NCI-H1048 (cell line): ENCODE measurements around the gene TP73.

Experiments used
- DNase-seq: peaks from one replicate; lab custom pipeline; 2025; lab: John Stamatoyannopoulos, UW

The TP73 gene

DNA sequence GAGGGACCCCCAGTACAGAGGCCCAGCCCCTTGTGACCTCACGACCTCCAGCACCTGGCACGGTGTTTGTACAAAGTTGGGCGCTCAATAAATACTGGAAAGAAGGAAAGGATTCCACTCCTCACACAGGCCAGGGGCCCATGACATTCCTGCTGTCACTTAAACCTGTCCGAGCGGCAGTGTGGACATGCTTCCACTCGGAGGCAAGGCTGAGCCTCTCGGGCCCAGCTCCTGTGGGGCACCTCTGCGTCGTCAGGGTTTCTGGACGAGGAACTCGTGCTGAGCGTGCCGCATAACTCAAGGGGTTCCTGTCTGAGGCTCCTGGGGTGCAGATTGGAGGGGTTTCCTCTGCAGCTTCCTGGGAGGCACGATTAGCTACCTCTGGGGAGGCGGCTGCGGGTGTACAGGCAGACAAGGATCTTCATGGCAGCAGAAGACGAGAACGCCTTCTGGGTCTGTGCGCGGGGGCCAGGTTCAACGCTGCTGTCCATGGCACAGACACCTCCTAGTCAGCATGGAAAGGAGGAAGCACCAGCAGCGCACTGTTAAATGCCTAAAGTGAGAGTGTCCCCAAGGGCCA, 116.6 kb downstream of the TP73 start:
- no peak for DNase-seq

- no peak for DNase-seq
These were observed 117.9 kb downstream of the TP73 start for GRCh38 chr1:3770047-3770765.

DNA sequence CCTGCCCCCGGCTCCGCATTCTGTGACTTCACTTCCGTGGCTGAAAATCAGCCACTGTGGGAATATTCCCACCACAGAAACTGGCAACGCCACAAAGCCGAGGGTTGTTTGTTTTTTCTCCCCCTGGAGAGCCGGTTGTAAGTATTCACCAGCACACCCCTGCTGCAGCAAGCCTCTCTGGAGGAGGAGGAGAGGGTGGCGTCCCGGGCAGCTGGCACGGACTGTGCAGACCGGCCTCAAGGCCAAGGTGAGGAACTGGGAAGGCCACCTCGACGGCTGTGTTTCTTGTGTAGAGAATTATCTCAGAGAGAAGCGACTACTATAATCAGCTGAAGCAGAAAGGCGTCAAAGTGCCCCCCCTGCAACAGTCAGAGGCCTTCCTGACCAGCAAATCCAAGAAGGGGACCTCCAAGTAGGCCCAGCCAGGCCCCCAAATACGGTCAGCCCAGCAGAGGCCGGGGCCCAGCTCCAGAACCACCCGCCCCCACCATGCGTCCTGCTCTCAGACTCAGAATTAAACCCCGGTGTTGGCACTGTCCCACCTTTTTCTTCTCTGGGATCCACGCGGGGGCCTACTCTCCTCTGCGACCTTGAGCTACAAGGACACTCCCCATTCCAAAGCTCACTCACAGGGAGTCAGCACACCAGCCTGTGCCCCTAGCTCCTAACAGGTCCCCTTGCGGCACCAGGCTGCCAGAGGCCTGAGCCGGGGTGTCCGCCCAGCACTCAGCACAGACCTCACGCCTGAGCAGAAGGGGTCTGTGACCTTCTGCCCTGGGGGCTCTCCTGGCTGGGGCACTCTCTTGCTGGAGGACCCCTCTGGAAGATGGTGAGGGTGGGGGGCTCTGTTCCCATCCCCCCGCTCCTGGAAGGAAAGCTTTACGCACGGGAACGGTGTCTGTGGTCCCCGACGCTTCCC, 119.1 kb downstream of the TP73 start:
- no peak for DNase-seq

- DNase-seq: peak; percentile 72
These were observed 119.9 kb downstream of the TP73 start for GRCh38 chr1:3772027-3772714.

DNA sequence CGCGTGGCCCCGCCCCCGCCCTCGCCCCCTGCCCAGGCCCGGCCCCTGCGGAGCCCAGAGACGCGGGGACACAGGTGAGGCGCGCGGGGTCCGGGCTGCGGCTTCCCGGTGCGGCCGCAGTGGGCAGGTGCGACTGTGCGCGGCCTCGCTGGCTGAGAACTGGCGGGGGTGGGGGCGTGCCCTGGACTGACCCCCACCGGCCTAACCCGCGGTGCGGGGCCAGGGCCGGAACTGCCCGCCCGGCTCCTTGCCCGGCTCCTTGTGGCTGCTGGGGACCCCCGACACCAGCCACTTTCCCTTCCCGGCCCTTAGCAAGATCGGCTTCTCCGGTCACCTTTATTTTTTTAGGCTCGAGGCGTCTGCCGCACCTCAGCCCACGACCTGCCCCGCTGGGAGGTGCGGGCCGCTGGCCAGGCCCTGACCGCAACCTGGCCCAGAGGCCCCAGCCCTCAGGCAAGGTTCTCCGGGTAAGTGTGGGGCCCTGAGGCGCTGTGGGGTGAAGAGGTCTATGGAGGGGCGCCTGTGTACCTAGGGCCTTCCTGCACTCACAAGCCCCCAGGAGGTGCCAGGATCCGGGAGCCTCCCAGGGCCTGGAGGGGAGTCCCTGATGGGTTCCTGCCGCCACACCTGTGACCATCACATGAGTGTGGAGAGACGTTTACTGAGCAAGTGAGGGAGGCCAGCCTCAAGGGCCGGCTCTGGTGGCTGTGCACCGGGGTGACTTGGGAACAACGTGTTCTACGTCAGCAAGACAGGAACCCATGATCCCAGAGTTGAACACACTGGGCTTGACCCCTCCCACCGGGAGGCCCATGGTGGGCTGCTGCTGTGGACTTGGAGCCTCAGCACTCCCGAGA, 120.6 kb downstream of the TP73 start, which contains the start of gene SMIM1:
Gene SMIM1, plus strand, starts transcription at position 35 of the 857 bp plus-strand sequence. CDS start 2,625 bp downstream, outside the sequence.
- no peak for DNase-seq

DNA sequence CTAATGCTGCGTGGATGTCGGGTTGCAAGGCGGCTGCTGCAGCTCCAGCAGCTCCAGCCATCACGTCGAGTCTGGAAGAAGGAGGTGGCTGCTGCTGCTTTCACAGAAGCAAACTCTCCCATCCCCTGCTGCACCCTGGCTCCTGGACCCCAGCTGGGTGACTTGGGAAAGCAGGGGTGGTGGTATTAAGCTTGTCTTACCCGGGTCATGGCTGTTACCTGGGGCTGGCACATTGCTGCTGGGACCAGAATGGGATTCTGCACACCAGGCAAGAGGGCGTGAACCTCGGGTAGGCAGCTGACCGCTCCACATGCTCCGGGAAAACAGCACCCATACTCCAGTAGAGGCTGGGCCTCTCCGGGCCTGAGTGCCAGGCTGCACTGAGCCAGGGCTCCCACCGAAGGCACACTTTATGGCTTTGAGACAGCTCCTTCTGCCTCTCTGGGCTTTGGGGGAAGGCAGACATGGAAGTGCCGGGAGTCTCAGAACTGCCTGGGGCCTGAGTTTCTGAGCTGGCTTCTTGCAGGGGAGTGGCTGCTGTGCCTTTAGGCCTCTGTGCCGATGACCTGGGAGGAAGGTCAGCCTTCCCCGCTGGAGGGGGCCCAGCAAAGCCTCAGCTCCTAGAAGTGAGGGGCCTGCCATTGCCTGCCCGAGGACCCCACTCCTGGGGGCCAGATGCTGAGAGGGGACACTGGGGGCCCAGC, 121.4 kb downstream of the TP73 start:
- DNase-seq: no peak

- DNase-seq: no peak
These were observed 122.1 kb downstream of the TP73 start for GRCh38 chr1:3774276-3774945.

DNA sequence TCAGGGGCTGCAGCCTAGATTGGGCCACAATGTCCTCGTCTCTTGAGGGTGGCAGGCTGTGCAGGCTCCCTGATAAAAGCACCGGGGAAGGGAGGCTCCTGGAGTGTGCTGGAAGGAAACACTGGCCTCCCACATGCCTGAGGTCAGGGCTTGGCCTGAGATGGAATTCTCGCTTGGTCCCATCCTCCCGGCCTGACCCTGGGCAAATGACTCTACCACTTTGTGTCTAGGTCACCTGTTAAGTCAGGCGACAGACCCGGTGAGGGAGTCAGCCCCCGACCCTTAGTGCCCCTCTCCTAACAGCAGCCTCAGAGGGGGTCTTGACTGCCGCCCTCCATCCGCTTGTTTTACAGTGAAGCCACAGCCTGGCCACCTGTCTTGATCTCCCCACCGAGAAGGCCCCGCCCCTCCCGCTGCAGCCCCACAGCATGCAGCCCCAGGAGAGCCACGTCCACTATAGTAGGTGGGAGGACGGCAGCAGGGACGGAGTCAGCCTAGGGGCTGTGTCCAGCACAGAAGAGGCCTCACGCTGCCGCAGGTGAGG, 122.7 kb downstream of the TP73 start:
- no peak for DNase-seq

- DNase-seq: peak; percentile 1
These were observed 123.3 kb downstream of the TP73 start for GRCh38 chr1:3775490-3776230.

- DNase-seq: no peak
These were observed 124.1 kb downstream of the TP73 start for GRCh38 chr1:3776231-3776961.

GRCh38 chr1:3777078-3777547, 124.8 kb downstream of the TP73 start:
- no peak for DNase-seq

- DNase-seq: no peak
These were observed 125.6 kb downstream of the TP73 start for GRCh38 chr1:3777647-3778589.

- no peak for DNase-seq
These were observed 126.4 kb downstream of the TP73 start for GRCh38 chr1:3778590-3779264.

DNA sequence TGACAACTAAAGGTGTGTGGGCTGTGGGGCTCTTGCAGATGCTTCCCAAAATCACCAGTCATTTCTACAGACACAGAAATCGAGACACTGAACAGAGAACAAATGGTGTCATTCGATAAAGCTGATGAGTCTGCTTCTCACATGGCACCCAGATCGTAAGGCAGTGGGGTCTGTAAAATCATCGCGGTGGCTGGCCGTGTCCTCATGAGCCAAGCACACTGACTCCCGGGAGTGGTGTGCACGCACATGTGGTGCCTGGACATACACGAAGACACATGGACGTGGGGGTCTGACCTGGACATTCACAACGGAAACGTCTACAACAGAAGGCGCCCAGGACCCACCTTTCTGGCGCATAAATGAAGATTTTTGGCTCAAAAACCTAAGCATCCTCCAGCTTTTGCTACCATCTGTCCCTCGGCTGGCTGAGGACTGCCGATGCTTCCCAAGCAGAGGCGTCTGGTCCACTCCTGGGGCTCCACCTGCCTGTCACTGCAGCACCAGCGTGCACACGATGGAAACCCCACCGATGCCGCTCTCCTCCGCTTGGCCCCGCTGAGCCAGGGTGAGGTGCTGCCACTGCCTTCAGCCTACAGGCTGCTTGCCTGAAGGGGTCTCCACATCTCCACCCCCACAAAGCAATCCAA, 127.1 kb downstream of the TP73 start:
- DNase-seq: no peak

DNA sequence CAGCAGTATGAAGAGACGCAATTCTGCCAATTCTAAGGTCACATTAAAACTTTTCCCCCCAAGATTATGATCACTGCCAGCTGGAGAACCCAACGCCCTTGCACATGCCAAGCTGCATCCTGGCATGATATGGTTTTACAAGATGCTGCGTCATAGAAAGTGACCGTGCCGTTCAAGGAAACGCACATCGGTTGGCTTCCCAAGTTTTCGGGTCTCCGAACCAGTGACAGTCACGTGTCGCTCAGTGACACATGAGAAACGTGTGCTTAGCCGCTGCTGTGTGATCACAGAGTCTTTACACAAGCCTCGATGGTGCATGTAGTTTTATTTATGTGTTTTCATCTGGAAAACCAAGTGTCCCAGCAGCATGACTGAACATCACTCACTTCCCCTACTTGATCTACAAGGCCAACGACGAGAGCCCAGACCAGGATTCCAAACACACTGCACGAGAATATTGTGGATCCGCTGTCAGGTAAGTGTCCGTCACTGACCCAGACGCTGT, 127.6 kb downstream of the TP73 start:
- no peak for DNase-seq

DNA sequence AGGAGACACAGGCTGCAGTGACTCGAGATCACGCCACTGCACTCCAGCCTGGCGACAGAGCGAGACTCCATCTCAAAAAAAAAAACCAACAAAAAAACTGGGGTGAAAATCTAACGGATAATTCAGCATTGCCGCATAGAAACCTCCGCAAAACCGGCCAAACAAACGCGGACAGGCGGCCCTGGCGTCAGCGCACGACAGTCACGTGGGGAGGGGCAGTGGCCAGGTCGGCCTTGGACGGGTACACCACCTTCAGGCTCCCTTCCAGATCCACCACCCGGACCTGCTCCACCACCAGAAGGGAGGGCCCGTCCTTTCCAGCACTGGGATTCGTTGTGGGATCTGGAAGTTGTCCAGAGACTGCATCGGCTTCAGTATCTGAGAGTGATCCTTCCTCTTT, 128.6 kb downstream of the TP73 start:
- no peak for DNase-seq
